ENCODE results near the gene ANKRD27. TPM values are rescaled to one million over a fixed set of nuclear protein-coding genes. Genes with fewer than 3 reads are reported as not detected.

Gene ANKRD27
- total RNA-seq, 1 donor from 2014 or later, result 44.5 TPM

GRCh38 chr19:32646556-32646955 lies 28.4 kb downstream of the ANKRD27 start:
- TF ChIP-seq CTCF (IDR thresholded peaks at IDR 0.05), result no peak
- no peaks in the 10 kb centered on the region for H3K27me3 ChIP-seq (ENCODE audit: low read depth)
- no peaks in the 10 kb centered on the region for H3K4me1 ChIP-seq
- no peak for DNase-seq
- intact Hi-C loops (cut with DNase I), result no loop called here
- no peak overlapping the region for H3K27ac ChIP-seq
- H3K36me3 ChIP-seq, result peaks cover 84% of the 10 kb centered on the region
- no peak overlapping the region for H3K4me3 ChIP-seq
- H3K9me3 ChIP-seq, result no peaks in the 10 kb centered on the region
- ATAC-seq, result no peak

- Histone ChIP-seq H3K4me1 (no peaks in the 10 kb centered on the region), H3K4me3 (no peak overlapping the region), H3K9me3 (no peaks in the 10 kb centered on the region), H3K27me3 (ENCODE audit: low read depth) (no peaks in the 10 kb centered on the region), H3K27ac (no peak overlapping the region), H3K36me3 (peaks cover 98% of the 10 kb centered on the region)
- TF ChIP-seq CTCF (IDR thresholded peaks at IDR 0.05), result no peak
- ATAC-seq, result peak in 1 of 2 donors; percentile 56
- no peak for DNase-seq
- intact Hi-C loops (cut with DNase I), result no loop called here
Measured at GRCh38 chr19:32642771-32643170, 32.2 kb downstream of the ANKRD27 start.

DNA sequence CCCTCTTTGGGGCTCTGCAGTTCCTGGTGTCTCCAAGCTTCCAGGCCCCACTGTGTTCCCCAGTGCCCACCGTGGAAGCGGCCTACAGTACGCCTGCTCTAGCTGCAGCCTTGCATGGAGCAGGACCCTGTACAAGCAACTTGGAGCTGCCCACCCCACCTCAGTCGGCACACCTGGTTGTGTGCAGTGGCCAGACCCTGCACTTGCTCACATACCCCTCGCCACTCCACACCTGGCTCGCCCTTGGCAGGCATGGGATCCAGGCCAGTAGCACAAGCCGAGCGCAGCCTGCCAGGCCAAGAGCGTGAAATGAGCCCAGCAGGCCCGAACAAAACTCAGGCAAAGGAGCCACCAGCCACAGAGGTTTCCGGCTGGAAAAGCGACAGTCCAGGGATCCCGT lies 36.4 kb downstream of the ANKRD27 start:
- no peaks in the 10 kb centered on the region for H3K4me1 ChIP-seq
- TF ChIP-seq CTCF (IDR thresholded peaks at IDR 0.05), result no peak
- H3K27ac ChIP-seq, result no peak overlapping the region
- no peaks in the 10 kb centered on the region for H3K9me3 ChIP-seq
- DNase-seq (no peak), ATAC-seq (no peak)
- H3K4me3 ChIP-seq, result no peak overlapping the region
- intact Hi-C loops (cut with DNase I), result no loop called here
- no peaks in the 10 kb centered on the region for H3K27me3 ChIP-seq (ENCODE audit: low read depth)
- H3K36me3 ChIP-seq, result peaks cover 90% of the 10 kb centered on the region

- DNase-seq, result no peak
- Histone ChIP-seq H3K36me3 (peaks cover 83% of the 10 kb centered on the region), H3K9me3 (no peaks in the 10 kb centered on the region), H3K27ac (no peak overlapping the region), H3K4me1 (no peaks in the 10 kb centered on the region), H3K27me3 (ENCODE audit: low read depth) (no peaks in the 10 kb centered on the region), H3K4me3 (no peak overlapping the region)
- TF ChIP-seq CTCF (IDR thresholded peaks at IDR 0.05), result no peak
- ATAC-seq, result no peak
- intact Hi-C loops (cut with DNase I), result no loop called here
Measured at GRCh38 chr19:32637480-32637879, 37.5 kb downstream of the ANKRD27 start.

- no peak for TF ChIP-seq CTCF (IDR thresholded peaks at IDR 0.05)
- no peak for ATAC-seq
- H3K27ac ChIP-seq, result no peak overlapping the region
- intact Hi-C loops (cut with DNase I), result no loop called here
- no peak for DNase-seq
- peaks cover 76% of the 10 kb centered on the region for H3K36me3 ChIP-seq
- H3K9me3 ChIP-seq, result no peaks in the 10 kb centered on the region
- H3K27me3 ChIP-seq (ENCODE audit: low read depth), result no peaks in the 10 kb centered on the region
- no peak overlapping the region for H3K4me3 ChIP-seq
- H3K4me1 ChIP-seq, result no peaks in the 10 kb centered on the region
Measured at GRCh38 chr19:32631381-32631780, 43.6 kb downstream of the ANKRD27 start.

DNA sequence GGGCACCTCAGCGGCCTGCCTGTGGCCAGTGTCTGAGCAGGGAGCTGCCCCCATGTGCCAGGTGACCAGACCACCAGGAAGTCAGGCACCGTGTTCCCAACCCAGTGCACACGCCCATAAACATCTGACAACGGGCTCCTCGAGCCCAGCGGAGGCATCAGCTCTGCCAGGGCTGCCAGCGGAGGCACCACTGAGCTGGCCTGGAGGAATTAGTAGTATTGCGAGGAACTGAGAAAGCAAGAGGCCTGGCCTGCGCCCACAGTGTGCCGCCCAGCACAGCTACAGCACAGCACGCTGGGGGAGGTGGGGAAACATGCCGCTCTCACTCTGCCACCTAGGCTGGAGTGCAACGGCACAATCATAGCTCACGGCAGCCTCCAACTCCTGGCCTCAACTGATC lies 44.6 kb downstream of the ANKRD27 start:
- Histone ChIP-seq H3K4me1 (no peaks in the 10 kb centered on the region), H3K4me3 (no peak overlapping the region), H3K27me3 (ENCODE audit: low read depth) (no peaks in the 10 kb centered on the region), H3K36me3 (peaks cover 76% of the 10 kb centered on the region), H3K9me3 (no peaks in the 10 kb centered on the region), H3K27ac (no peak overlapping the region)
- intact Hi-C loops (cut with DNase I), result no loop called here
- ATAC-seq (no peak), DNase-seq (no peak)
- no peak for TF ChIP-seq CTCF (IDR thresholded peaks at IDR 0.05)
